NB4 (cell line): Measurements from ENCODE around the gene DNMBP.

Source experiments
- CTCF ChIP-seq: IDR thresholded peaks from one replicate; pipeline ENCODE4 v1.5.1; 2012; ENCODE audit warnings: low read depth, low read length
- MAX ChIP-seq: IDR thresholded peaks from 2 replicates; pipeline ENCODE4 v1.6.1; 2011; ENCODE audit warnings: low read depth, low read length
- POLR2A ChIP-seq: IDR thresholded peaks from 2 replicates; pipeline ENCODE4 v1.6.1; 2011; ENCODE audit warnings: mild to moderate bottlenecking; ENCODE audit not compliant: insufficient read length; ENCODE audit errors: extremely low read depth

- no peak for TF ChIP-seq CTCF
- TF ChIP-seq MAX, result no peak
- no peak for TF ChIP-seq POLR2A
Measured at GRCh38 chr10:100008708-100009282, 952 bp downstream of the DNMBP start.
